Skin epidermis (tissue), 12 donors: ENCODE measurements around the gene SLCO3A1.

ENCODE experiments used
- H3K27ac ChIP-seq, 21 experiments: fragments of 200-600 bp; sonication (generic) in 11 of 21; one replicate each; pipeline ENCODE4 v1.5.0; 2020; ENCODE audit warnings: mild to moderate bottlenecking in 3 of 21, inconsistent platforms in 2 of 21, moderate library complexity in 2 of 21
- H3K4me3 ChIP-seq, 7 experiments: fragments of 200-600 bp; sonication (generic) in 2 of 7; one replicate each; pipeline ENCODE4 v1.5.0; 2020; ENCODE audit warnings: inconsistent platforms in 2 of 7, mild to moderate bottlenecking in 2 of 7, moderate library complexity in 1 of 7

SLCO3A1 gene

GRCh38 chr15:91853511-91853947 lies at the start of gene SLCO3A1:
Gene SLCO3A1, plus strand, starts transcription at chr15:91853708.
- peak within 1 kb of the TSS; percentile 76 to 96 (median 88) for H3K27ac ChIP-seq

GRCh38 chr15:91807122-91807521 lies 46.4 kb upstream of the SLCO3A1 start:
- no peak overlapping the region for H3K4me3 ChIP-seq
- H3K27ac ChIP-seq, result no peak overlapping the region

More at GRCh38 chr15:91853511-91853947, at the start of gene SLCO3A1:
- H3K4me3 ChIP-seq, result peak within 1 kb of the TSS; percentile 61 to 83 (median 78)

- H3K27ac ChIP-seq, result no peak overlapping the region
- no peak overlapping the region for H3K4me3 ChIP-seq
Observed at GRCh38 chr15:91813924-91814323, 39.6 kb upstream of the SLCO3A1 start.

- no peak overlapping the region for H3K4me3 ChIP-seq
- H3K27ac ChIP-seq, result no peak overlapping the region
Observed at GRCh38 chr15:91816942-91817341, 36.6 kb upstream of the SLCO3A1 start.

- Histone ChIP-seq H3K4me3 (no peak overlapping the region), H3K27ac (no peak overlapping the region)
Observed at GRCh38 chr15:91821458-91821857, 32.0 kb upstream of the SLCO3A1 start.

GRCh38 chr15:91824256-91824655 lies 29.3 kb upstream of the SLCO3A1 start:
- no peak overlapping the region for H3K4me3 ChIP-seq
- no peak overlapping the region for H3K27ac ChIP-seq

- no peak overlapping the region for H3K4me3 ChIP-seq
- no peak overlapping the region for H3K27ac ChIP-seq
Observed at GRCh38 chr15:91826443-91826842, 27.1 kb upstream of the SLCO3A1 start.

- Histone ChIP-seq H3K27ac (no peak overlapping the region), H3K4me3 (no peak overlapping the region)
Observed at GRCh38 chr15:91833056-91833455, 20.5 kb upstream of the SLCO3A1 start.

GRCh38 chr15:91839867-91840266 lies 13.6 kb upstream of the SLCO3A1 start:
- Histone ChIP-seq H3K4me3 (no peak overlapping the region), H3K27ac (no peak overlapping the region)

GRCh38 chr15:91841861-91842260 lies 11.6 kb upstream of the SLCO3A1 start:
- H3K27ac ChIP-seq, result no peak overlapping the region

GRCh38 chr15:91844341-91844740 lies 9.2 kb upstream of the SLCO3A1 start:
- Histone ChIP-seq H3K27ac (no peak overlapping the region), H3K4me3 (no peak overlapping the region)

More at GRCh38 chr15:91841861-91842260, 11.6 kb upstream of the SLCO3A1 start:
- no peak overlapping the region for H3K4me3 ChIP-seq

GRCh38 chr15:91844928-91845327 lies 8.6 kb upstream of the SLCO3A1 start:
- Histone ChIP-seq H3K4me3 (no peak overlapping the region), H3K27ac (no peak overlapping the region)

GRCh38 chr15:91845720-91846119 lies 7.8 kb upstream of the SLCO3A1 start:
- no peak overlapping the region for H3K4me3 ChIP-seq
- H3K27ac ChIP-seq, result no peak overlapping the region

- Histone ChIP-seq H3K27ac (no peak overlapping the region), H3K4me3 (no peak overlapping the region)
Observed at GRCh38 chr15:91849180-91849579, 4.3 kb upstream of the SLCO3A1 start.

GRCh38 chr15:91849749-91850161 lies 3.8 kb upstream of the SLCO3A1 start:
- H3K27ac ChIP-seq, result no peak overlapping the region
- no peak overlapping the region for H3K4me3 ChIP-seq

- Histone ChIP-seq H3K27ac (peak overlapping the region; percentile 76 to 96 (median 88)), H3K4me3 (peak overlapping the region; percentile 61 to 83 (median 78))
Observed at GRCh38 chr15:91852741-91853510, 582 bp upstream of the SLCO3A1 start.

- Histone ChIP-seq H3K4me3 (peak overlapping the region; percentile 61 to 83 (median 78)), H3K27ac (peak overlapping the region; percentile 52 to 96 (median 87))
Observed at GRCh38 chr15:91853948-91854638, 585 bp downstream of the SLCO3A1 start.

GRCh38 chr15:91854639-91854990 lies 1.1 kb downstream of the SLCO3A1 start:
- Histone ChIP-seq H3K27ac (peak overlapping the region in 14 of 21 experiments; percentile 0 to 96 (median 88)), H3K4me3 (peak overlapping the region; percentile 61 to 83 (median 78))

- peak overlapping the region in 5 of 7 experiments; percentile 61 to 83 (median 80) for H3K4me3 ChIP-seq
- H3K27ac ChIP-seq, result peak overlapping the region in 8 of 21 experiments; percentile 0 to 96 (median 42)
Observed at GRCh38 chr15:91855241-91855640, 1.7 kb downstream of the SLCO3A1 start.

GRCh38 chr15:91855684-91856489 lies 2.4 kb downstream of the SLCO3A1 start:
- peak overlapping the region in 5 of 21 experiments; percentile 13 to 32 (median 19) for H3K27ac ChIP-seq

More at GRCh38 chr15:91855684-91856489, 2.4 kb downstream of the SLCO3A1 start:
- H3K4me3 ChIP-seq, result peak overlapping the region in 1 of 7 experiments; percentile 83
